Stimulated activated CD4-positive, alpha-beta T cell treated with anti-CD3 and anti-CD28 coated beads, Interleukin-12 subunit alpha, Interleukin-12 subunit beta, amount 100 ng/mL, for 24 hours (primary cell): Measurements from ENCODE around the gene NFE2L1.

ENCODE experiments used
- DNase-seq, 2 experiments: peaks; one replicate each; pipeline ENCODE4 v3.0.0-alpha.2; 2020; ENCODE audit warnings: low read depth in 2 of 2

NFE2L1 gene

GRCh38 chr17:48110761-48111160, 62.6 kb downstream of the NFE2L1 start:
- no peak for DNase-seq
